Glomerular visceral epithelial cell (primary cell): ENCODE data around the gene TUBGCP6.

Source experiments
- DNase-seq: peaks from one replicate; pipeline ENCODE4 v3.0.0-alpha.2; 2016; ENCODE audit errors: extremely low spot score

The TUBGCP6 gene

DNA sequence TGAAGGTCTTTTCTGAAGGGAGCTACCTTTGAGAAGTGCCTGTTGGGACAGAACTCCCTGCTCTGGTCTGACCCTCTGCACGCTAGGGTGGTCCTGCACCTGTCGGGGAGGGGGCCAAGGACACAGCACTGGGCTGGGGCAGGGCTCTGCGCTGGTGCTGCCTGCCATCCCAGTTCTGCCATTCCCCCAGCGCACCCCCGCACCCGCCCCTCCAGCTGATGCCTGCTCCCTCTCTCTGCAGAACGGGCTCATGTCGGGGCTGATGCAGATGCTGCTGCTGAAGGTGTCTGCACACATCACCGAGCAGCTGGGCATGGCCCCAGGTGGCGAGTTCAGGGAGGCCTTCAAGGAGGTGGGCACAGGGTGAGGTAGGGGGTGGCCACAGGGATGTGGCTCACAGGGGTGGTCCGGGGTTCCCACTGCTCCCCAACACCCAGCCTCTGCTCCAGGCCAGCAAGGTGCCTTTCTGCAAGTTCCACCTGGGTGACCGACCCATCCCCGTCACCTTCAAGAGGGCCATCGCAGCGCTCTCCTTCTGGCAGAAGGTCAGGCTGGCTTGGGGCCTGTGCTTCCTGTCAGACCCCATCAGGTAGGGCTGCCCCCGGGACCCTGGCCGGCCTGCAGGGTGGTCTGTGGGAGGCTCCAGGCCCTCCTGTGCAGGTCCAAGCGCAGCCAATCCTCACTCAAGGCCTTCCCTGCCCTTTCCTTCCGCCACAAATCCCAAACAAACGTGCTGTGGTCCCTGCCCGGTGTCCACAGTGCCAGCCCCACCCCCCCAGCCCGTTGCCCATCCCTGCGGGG is 47.6 kb downstream of the TUBGCP6 start:
- no peak for DNase-seq

DNA sequence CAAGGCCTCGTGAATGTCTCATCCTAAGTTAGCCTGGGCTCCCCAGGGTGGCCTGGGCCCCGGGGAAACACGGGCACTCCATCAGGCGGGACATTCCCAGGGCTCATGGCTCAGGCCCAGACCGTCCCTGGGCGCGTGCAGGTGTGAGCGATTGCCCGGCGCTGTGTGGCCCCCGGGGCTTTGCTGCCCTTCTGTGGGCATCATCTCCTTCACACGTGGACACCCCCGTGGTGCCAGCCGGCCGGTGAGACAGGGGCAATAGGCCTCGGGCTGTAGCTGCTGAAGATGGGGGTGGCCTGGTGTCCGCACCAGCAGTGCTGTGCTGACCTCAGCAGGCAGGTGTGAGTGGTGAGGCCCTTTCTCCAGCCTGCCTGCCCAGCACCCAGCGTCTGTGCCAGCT is 48.6 kb downstream of the TUBGCP6 start:
- no peak for DNase-seq

DNA sequence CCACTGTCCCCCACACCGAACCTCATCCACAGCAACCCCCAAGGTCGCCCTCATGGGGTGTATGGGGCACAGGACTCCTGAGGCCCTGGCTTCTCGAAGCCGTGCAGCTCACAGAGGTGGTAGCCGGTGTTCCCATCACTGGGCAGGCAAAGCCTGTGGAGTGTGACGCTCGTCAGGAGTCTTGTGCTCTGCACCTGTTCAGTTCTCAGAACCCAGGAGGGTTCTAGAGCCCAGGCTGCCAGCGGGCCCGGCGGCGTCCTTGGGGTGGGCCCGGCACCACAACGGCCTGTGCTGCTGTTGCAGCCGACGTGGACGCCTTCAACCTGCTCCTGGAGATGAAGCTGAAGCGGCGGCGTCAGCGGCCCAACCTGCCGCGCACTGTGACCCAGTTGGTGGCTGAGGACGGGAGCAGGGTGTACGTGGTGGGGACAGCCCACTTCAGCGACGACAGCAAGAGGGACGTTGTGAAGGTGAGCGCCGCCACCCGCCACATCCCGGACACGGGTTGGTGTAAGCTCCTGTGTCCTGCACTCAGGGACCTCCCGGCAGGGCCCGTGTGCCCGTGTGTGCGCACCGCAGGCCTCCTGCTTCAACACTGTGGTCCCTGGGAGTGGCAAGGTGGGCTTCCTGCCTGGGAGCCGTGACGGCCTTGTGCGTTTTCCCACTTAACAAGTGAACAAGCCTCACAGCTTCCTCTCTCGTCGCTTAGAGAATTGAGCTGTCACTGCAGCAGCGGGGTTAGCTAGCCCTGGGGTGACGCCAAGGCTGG is 50.6 kb downstream of the TUBGCP6 start:
- no peak for DNase-seq

GRCh38 chr22:50193621-50194020 is 51.2 kb downstream of the TUBGCP6 start:
- no peak for DNase-seq

DNA sequence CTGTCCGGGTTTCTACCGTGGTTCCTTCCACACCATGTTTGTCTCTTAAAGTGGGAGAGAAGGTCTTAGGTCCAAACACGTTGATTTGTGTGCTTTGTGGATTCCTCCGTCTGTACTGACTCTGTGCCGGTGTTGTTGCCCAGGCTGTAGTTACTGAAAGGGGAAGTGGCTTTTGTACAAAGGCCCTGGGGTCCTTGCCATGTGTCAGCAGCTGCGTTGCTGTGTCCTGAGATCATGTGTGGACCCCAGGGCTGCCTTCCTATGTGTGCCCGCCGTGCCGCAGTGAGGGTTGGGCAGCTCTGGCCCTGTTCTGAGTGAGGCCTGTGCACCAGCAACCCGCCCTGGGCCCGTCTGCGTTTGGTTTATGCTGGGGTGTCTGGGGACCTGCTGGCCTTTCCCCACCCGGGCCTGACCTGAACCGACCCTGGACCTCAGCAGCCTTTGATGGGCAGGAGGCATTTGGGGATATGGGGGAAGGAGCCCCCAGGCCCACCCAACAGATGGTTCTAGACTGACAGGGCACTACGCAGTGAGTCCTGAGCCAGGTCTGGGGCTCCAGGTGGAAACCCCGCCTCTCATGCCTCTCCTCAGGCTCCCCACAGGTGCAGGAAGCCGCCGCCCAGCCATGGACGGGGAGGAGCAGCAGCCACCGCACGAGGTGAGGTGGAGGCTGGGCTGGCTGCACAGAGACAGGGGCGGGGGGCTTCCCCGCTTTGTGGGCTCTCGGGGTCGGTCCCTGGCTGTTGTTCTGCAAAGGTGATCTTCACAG is 52.2 kb downstream of the TUBGCP6 start:
- no peak for DNase-seq

GRCh38 chr22:50190941-50191741 is 53.7 kb downstream of the TUBGCP6 start:
- DNase-seq = no peak

GRCh38 chr22:50190182-50190940 is 54.5 kb downstream of the TUBGCP6 start:
- DNase-seq = peak; percentile 83

GRCh38 chr22:50189849-50190181 is 55.0 kb downstream of the TUBGCP6 start:
- no peak for DNase-seq

DNA sequence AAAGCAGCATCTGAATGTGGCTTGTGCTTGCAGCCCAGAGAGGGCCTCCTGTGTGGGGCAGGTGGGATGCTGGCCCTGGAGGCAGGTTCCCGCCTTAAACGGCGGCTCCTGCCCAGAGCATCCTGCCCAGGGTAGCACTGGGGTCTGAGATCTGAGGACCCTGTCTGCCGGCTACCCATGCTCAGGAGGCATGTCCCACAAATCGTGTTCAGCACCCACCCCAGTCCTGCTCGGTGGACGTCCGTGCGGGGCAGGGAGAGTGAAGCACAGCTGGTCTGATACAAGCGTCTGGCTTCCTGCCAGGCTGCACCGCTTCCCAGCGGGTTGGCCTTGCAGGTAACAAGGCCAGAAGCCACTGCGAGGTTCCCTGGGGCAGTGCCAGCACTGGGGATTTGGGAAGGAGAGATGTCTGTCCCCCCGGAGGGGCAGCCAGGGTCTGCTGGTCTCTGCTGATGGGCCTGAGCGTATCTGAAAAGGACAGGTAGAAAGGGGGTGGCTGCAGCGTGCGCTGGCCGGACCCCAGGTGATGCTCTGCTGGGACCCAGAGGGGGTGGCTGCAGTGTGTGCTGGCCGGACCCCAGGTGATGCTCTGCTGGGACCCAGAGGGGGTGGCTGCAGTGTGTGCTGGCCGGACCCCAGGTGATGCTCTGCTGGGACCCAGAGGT is 55.5 kb downstream of the TUBGCP6 start:
- no peak for DNase-seq

DNA sequence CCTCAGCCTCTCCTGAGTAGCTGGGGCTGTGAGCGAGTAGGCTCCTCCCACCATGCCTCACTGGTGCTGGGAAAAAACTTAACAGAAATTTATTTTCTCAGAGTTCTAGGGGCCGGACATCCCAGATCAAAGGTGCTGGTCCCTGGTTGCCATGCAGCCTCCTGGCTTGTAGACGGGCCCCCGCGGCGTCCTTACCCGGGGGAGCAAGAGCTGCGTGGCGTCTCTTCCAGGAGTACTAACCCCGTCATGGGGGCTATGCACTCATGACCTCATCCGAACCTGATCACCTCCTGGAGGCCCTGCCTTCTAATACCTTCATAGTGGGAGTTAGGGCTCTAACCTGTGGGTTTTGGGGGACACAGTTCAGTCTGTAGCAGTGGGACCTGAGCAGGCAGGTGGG is 56.5 kb downstream of the TUBGCP6 start:
- DNase-seq = no peak

- DNase-seq = no peak
These were observed 57.9 kb downstream of the TUBGCP6 start for GRCh38 chr22:50186761-50187523.

DNA sequence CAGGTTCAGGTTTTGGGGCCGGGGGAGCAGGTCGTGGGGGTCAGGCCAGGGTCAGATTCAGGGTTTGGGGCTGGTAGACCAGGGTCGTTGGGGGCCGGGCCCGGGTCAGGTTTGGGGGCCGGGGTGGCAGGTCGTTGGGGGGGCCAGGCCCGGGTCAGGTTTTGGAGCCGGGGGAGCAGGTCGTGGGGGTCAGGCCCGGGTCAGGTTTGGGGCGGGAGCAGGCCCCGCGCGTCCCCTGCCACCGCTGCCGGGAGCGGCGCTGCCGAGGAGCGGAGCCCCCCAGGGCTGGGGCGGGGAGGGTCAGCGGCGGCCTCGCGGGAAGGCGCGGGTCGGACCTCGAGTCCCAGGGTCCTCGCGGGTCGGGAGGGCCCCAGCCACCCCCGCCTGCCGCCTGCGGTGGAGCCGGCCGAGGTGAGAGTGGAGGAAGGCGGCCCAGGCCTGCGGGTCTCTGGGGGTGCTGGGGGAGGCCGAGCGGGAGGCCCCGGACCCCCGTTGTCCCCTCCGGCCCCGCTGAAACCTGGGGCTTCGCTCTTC is 58.6 kb downstream of the TUBGCP6 start:
- no peak for DNase-seq

GRCh38 chr22:50185375-50186087 is 59.3 kb downstream of the TUBGCP6 start, which contains the start of gene TRABD:
Gene TRABD (plus strand): TSS chr22:50185913. CDS start chr22:50193061, 7,148 bp downstream.
- DNase-seq = peak; percentile 93

- DNase-seq = no peak
These were observed 59.9 kb downstream of the TUBGCP6 start for GRCh38 chr22:50184902-50185374.

- peak; percentile 27 for DNase-seq
These were observed 60.6 kb downstream of the TUBGCP6 start for GRCh38 chr22:50184004-50184901.

- no peak for DNase-seq
These were observed 61.5 kb downstream of the TUBGCP6 start for GRCh38 chr22:50183141-50183971.
